GM18517 (cell line): ENCODE data around the gene HMCES.

Experiments
- ATAC-seq: cut with Tn5 transposase; IDR thresholded peaks from one replicate; pipeline ENCODE4 v1.9.1; 2021; ENCODE audit warnings: mild to moderate bottlenecking, moderate library complexity; ENCODE audit not compliant: unreplicated experiment

The HMCES gene

GRCh38 chr3:129278439-129278965 lies at the start of gene HMCES:
TSS of gene HMCES (plus strand) at chr3:129278870. CDS start at chr3:129279733, 863 bp downstream.
- no peak for ATAC-seq

DNA sequence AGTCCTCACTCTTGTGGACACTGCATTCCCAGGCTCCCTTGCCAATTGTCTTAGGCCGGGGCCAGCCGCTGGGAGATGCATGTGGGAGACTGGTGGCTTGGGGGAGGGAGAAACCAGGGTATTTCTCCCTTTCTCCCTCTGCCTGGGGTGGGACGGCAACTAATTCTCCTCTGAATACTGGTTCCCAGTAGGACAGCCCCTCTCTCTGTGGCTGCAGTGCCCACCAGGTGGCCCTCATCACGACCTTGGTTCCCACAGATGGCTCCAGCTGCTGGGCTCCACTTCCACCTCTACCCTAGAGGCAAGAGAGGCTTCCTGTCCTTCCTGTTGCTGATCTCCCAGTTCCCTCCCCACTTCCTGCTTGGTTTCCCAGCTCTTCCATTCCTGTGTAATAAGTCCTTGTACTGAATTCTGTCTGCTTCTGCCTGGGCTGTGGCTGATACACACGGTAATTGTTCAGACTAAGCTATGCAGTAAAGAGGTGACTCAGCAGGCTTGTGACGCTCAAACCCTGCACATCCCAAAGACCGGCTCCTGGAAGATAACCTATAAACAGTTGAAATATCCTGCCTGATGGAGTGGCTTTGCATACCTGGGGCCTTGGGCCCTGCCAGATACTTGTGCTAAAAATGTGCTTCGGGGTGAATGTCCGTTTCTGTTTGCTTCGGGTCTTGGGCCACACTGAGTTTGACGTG lies 49.6 kb upstream of the HMCES start:
- ATAC-seq = no peak

- no peak for ATAC-seq
These were observed 48.2 kb upstream of the HMCES start for GRCh38 chr3:129230311-129231019.

- no peak for ATAC-seq
These were observed 47.1 kb upstream of the HMCES start for GRCh38 chr3:129231331-129232119.

- peak; percentile 95 for ATAC-seq
These were observed 45.1 kb upstream of the HMCES start for GRCh38 chr3:129233538-129233937.

GRCh38 chr3:129234441-129234840 lies 44.2 kb upstream of the HMCES start:
- no peak for ATAC-seq

DNA sequence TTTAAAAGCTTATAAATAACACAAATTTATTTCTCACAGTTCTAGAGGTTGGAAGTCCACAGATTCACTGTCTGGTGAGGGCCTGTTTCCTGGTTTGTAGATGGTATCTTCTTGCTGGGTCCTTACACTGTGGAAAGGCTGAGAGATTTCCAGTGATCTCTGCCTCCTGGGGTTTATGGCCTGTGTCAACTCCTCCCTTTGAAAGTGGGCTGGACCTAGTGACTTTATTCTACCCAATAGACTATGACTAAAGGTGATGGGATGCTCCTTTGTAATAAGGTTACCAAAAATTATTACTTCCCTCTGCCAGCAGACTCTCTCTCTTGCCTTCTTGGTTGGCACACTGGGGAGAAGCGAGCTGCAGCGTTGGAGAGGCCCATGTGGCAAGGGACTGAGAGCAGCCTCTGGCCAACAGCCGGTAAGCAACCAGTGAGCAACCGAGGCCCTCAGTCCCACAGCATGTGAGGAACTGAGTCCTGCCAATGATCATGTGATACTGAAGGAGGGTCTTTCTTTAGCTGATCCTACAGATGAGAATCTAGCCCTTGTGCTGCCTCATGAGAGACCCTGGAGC lies 43.2 kb upstream of the HMCES start:
- ATAC-seq = no peak

GRCh38 chr3:129238945-129239705 lies 39.5 kb upstream of the HMCES start:
- ATAC-seq = no peak

- no peak for ATAC-seq
These were observed 38.7 kb upstream of the HMCES start for GRCh38 chr3:129239991-129240390.

- no peak for ATAC-seq
These were observed 38.2 kb upstream of the HMCES start for GRCh38 chr3:129240436-129240835.

DNA sequence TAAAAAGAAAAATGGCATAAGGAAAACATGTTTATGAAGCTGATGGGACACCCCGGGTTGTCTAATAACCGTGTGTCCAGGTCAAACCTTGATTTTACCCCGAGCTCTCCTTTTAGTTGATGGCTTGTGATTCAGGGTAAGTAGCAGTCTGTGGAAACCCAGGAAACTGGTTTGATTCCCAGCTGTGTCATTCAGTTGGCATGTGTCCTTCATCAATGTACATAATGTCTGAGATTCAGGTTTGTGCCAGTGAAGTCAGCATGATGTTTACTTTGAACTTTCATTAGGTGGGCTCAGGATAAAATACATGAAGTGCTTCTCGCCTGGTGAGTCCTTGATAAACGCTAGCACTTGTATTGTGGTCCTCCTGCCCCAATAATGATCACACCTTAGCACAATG lies 33.5 kb upstream of the HMCES start:
- ATAC-seq = no peak

DNA sequence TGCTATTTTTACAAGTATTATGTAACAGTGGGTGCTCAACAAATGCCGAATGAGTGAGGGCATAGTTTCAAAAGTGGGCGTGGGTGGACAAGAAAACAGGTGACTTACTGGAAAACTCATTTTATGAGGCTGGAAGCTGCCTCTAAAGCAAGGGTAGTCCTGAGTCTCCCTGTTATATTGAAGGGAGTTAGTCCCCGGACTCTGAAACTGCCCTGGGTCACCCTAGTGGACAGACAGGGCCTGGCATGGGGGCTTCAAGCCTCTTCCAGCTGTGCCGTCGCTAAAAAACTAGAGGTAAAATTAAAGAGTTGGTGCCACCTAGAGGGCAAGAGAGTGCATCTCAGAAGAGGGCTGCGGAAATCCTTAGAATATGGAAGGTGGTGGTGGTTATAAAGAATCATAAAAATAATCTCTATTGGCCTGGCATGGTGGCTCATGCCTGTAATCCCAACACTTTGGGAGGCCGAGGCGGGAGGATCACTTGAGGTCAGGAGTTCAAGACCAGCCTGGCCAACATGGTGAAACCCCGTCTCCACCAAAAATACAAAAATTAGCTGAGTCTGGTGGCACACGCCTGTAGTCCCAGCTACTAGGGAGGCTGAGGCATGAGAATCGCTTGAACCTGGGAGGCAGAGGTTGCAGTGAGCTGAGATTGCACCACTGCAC lies 32.9 kb upstream of the HMCES start:
- peak; percentile 64 for ATAC-seq

DNA sequence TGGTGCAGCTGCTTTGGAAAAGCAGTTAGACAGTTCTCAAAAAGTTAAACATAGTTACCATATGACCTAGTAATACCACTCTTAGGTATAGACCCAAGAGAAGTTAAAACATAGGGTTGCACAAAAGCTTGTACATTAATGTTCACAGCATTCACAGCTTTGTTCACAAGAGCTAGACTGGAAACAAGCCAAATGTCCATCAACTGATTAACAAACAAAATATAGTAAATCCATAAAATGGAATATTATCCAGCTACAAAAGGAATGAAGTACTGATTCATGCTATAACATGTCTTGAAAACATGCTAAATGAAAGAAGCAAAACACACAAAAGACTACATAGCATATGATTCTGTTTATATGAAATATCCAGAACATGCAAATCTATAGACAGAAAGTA lies 32.0 kb upstream of the HMCES start:
- ATAC-seq = no peak

DNA sequence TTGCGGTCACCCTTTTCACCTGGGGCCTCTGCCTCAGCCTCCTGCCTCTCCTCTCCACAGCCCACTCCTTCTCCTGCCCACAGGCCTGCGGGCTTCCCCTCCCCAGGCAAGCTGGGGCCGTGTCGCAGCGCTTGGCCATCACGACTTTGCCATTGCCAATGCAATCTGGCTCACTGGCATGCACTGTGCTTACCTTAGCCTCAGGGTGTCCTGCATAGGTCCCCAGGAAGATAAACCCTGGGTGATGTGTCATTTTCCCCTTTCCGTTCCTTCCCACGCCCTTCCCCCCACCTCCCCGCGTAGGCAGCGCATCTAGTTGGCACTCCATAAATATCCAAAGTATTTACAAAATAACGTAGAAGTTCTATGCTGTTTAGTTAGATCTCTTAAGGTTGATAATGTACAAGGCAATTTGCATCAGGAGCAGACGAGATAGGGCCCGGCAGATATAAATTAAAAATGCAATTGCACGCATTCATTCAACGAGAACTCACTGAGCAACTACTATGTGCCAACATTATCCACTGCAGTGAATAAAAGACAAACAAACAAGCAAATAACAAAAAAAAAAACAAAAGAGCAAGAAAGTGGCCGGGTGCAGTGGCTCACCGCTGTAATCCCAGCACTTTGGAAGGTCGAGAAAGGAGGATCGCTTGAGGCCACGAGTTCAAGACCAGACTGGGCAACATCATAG lies 30.2 kb upstream of the HMCES start:
- ATAC-seq = no peak

DNA sequence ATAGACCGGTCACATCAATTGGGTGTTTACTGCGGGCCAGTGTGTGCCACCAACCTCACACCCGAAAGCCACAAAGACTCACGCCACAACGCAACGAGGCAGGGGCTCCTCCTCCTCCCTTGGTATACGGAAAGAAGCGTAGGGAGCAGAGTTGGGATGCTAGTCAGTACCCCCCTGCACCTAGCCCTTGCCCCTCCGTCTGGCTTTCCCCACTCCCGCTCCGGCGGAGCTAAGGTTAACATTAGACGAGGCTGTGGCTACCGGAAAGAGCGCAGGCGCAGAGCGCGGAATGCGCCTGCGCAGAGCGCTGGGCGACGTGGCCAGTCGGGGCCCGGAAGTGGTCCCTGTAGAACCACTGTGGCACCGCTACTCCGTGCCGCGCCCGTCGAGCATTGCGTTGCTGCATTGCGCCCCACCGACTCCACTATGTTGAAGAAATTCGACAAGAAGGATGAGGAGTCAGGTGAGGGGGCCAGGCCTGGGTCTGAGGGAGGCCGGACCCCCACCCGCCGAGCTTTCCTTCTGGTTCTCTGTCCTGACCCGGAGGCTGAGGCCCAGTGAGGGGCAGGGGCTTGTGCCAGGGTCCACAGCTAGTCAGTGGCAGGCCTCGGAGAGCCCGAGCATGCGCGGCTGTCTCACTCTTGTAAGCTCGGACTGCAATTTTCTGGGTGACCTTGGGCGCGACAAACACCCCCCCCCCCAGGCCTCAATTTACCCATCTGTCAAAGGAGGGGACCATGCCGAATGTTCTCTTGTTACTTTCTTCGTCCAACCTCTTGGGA lies 29.2 kb upstream of the HMCES start, which contains the start of gene COPG1:
COPG1 (plus strand) TSS at position 323 of the 782 bp plus-strand sequence; CDS start at position 427, 104 bp downstream.
- peak; percentile 71 for ATAC-seq

DNA sequence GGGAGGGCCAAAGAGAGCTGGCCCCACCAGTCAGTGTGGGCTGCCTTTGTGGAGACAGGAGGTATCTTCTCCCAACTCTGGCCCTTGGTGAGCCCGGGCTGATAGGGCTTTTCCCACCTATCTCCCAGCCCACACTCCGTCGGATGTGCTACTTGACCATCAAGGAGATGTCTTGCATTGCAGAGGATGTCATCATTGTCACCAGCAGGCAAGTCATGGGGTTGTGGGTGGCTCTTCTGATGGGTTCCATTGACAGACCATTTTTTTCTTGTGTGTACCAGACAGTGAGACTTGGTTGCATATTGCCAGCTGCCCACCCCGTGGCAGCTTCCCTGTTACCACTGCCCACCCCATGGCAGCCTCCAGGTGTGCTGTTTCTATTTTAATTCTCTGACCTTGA lies 25.9 kb upstream of the HMCES start:
- no peak for ATAC-seq

GRCh38 chr3:129254536-129255230 lies 24.0 kb upstream of the HMCES start:
- no peak for ATAC-seq

DNA sequence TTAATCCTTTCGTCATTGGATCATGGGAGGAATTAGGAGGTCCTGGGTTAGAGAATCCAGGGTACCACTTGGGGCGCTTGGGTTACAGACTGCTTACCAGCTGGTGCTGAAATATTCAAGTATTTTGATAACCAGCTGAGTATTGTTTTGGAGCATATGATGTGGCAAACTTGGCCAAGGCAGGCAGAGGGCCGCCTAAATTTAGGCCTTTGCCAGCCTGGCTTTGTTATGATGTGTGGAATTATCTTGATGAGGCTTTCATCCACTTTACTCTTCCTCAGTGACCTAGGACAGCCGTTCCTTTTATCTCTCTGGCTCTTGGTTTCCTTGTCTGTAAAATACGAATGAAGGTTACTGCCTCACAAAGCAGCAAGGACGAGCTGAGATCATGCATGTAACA lies 22.4 kb upstream of the HMCES start:
- ATAC-seq = no peak
